GM12875 (cell line): ENCODE measurements around the gene LRRK1.

ENCODE experiments used
- H3K4me3 ChIP-seq: one replicate; pipeline ENCODE4 v1.5.1; 2011; ENCODE audit warnings: low read depth, low read length, control low read depth
- TF ChIP-seq, protein P1 (sequence below): IDR thresholded peaks from 2 replicates; pipeline ENCODE4 v1.5.1; 2011; ENCODE audit warnings: low read depth, mild to moderate bottlenecking, control low read depth, inconsistent platforms, low read length, moderate library complexity, borderline replicate concordance; ENCODE audit not compliant: insufficient read depth

Gene LRRK1

DNA sequence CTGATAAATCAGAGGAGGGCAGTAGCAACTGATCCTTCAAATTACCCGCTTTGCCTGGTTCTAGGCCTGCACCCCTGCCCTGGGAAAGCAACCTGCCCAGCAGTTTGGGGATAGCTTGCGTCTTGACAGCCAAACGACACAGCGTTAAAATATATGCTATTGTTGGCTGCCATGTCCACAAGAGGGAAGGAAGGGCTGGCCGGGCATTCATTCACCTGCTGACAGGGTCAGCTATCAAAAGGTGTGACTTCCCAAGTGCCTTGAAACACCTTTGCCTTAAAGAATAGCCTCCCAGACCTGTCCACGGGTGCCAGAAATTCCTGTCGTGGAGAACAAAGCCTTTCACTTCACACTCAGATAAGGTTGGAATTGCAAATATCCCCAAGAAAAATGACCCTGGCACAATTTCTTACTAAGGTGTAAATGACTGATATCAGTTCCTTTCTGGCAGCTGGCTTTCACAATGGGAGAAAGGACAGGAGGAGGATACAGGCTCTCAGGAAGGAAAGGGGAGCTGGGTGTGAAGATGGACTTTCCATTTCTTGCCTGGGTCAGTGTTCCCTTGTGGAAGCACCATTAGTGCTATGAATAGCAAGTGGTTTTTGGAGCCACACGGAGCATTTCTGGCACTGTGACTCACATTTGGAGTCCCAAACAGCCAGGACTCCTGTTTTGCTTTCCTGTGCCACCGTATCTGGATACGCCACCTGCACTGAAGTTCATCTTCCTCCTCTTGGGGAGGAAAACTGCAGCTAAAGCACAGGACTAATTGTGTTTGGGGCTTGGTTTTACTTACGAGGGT, 20.3 kb upstream of the LRRK1 start:
- TF ChIP-seq, protein P1, sequence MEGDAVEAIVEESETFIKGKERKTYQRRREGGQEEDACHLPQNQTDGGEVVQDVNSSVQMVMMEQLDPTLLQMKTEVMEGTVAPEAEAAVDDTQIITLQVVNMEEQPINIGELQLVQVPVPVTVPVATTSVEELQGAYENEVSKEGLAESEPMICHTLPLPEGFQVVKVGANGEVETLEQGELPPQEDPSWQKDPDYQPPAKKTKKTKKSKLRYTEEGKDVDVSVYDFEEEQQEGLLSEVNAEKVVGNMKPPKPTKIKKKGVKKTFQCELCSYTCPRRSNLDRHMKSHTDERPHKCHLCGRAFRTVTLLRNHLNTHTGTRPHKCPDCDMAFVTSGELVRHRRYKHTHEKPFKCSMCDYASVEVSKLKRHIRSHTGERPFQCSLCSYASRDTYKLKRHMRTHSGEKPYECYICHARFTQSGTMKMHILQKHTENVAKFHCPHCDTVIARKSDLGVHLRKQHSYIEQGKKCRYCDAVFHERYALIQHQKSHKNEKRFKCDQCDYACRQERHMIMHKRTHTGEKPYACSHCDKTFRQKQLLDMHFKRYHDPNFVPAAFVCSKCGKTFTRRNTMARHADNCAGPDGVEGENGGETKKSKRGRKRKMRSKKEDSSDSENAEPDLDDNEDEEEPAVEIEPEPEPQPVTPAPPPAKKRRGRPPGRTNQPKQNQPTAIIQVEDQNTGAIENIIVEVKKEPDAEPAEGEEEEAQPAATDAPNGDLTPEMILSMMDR: no peak
- no peak overlapping the region for H3K4me3 ChIP-seq

DNA sequence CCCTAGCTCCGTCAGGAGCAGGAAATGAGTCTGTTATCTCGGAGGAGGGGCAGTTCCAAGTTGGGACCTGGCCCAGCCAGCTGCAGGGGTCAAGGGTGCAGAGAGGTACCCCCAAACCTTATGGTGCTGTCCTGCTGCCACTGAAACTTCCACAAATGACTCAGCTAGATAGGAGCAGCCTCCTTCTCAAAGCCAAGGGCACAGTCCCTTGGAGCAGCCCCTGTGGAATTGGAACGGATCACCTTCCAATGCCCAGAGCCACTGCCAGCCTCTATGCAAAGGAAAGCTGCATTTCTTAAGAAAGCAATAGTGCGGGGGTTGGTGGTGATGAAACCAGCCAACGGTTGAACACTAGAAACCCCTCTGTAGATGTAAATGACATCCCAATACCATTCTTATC, 19.6 kb upstream of the LRRK1 start:
- no peak overlapping the region for H3K4me3 ChIP-seq

DNA sequence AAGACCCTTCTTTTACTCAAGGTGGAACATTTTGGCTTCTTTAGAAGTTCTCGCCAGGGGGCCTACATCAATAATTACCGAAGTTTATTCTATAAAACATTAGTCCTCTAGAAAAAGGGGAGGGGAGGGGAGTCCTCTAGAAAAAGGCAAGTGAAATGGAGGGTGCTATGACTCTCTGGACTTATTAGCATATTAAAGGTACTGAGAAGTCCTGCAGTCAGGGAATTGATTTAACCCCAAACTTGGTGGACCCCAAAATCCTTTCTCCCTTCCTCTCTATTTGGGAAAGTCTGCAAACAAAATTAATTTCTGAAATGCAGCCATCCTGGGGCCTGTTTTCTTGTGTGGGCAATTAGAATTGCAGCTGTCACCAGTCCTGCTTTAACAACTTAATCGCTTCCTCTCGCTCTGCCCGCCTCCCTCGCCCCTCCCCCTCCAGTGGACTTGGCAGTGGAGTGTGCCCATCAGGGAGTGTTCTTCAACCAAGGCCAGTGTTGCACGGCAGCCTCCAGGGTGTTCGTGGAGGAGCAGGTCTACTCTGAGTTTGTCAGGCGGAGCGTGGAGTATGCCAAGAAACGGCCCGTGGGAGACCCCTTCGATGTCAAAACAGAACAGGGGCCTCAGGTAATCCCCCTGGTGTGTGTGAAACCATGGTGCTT, 18.9 kb upstream of the LRRK1 start:
- no peak overlapping the region for H3K4me3 ChIP-seq
- TF ChIP-seq, protein P1: no peak

More for the DNA sequence above, 19.6 kb upstream of the LRRK1 start:
- TF ChIP-seq, protein P1: no peak

GRCh38 chr15:100900795-100901169, 18.4 kb upstream of the LRRK1 start:
- H3K4me3 ChIP-seq: no peak overlapping the region
- TF ChIP-seq, protein P1: no peak

DNA sequence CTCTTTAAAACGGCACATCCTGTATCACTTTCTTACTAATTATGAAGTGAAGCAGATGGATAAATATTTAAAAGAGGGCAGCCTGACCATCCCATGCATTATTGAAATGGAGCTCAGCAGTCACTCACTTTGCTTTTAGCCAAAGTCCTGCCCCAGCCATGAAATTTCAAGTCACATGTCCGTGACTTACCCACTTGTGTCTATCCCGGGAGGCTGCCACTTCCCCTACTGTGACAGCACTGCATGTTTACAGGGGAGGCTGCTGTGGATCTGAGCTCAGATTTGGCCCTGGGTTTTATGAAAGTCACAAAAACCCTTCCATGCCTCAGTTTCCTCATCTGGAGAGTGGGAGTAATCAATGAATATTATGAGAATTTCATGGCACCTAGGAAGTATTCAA, 17.9 kb upstream of the LRRK1 start:
- no peak overlapping the region for H3K4me3 ChIP-seq
- TF ChIP-seq, protein P1: no peak

DNA sequence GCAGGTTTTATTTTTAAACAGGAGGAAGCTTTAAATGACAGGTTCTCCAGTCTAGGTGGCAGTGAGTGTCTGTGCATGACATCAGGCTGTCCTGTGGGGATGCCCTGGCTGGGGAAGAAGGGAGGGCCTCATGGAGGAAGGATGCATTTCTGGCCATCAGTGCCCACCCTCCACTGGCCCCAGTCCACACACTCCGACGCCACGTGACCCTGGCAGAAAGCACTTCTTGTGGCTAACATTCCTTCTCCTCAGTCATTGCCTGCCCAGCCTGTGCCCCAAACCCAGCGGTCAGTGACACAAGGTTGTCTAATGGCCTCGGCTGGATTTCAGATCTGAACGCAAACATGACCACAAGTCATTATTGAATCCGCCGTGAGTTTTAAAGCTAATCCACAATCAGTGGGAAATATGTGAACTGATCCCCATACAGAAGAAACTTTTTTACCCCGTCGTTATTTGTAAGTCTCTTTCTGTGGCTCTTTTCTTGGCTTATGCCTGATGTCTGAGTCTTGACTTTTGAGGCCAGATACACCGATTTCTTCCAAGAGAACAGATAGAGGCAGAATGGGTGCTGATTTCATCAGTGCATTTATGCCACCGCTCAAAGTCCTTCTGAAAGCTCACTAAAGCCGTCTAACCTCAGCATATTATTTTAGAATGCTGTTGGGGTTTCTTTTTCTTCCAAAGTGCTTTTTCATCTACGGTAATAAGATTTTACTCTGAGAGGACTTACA, 17.3 kb upstream of the LRRK1 start:
- H3K4me3 ChIP-seq: no peak overlapping the region
- TF ChIP-seq, protein P1: no peak
